SKM-1 (cell line): ENCODE measurements around the gene MT1B.
A peak's percentile ranks its signal among the peaks of the same experiment; 100 is the strongest.

Experiments
- DNase-seq: peaks from one replicate; lab custom pipeline; 2025; ENCODE audit not compliant: unreplicated experiment; lab: John Stamatoyannopoulos, UW

Gene MT1B

GRCh38 chr16:56651586-56651985 lies at the start of gene MT1B:
Gene MT1B (plus strand): TSS chr16:56651886. CDS start chr16:56651954, 68 bp downstream.
- no peak for DNase-seq

GRCh38 chr16:56603589-56603988 lies 48.1 kb upstream of the MT1B start:
- no peak for DNase-seq

GRCh38 chr16:56604966-56605365 lies 46.7 kb upstream of the MT1B start:
- no peak for DNase-seq

- DNase-seq, result no peak
Observed at GRCh38 chr16:56605475-56605874, 46.2 kb upstream of the MT1B start.

- no peak for DNase-seq
Observed at GRCh38 chr16:56606071-56606475, 45.6 kb upstream of the MT1B start.

GRCh38 chr16:56606476-56607108 lies 45.1 kb upstream of the MT1B start:
- no peak for DNase-seq

GRCh38 chr16:56607109-56607618 lies 44.5 kb upstream of the MT1B start:
- no peak for DNase-seq

- DNase-seq, result no peak
Observed at GRCh38 chr16:56607675-56608042, 44.0 kb upstream of the MT1B start.

- peak; percentile 95 for DNase-seq
Observed at GRCh38 chr16:56608043-56608875, 43.4 kb upstream of the MT1B start, which contains the start of gene MT2A. Gene MT2A (plus strand): TSS chr16:56608584. CDS start chr16:56608656, 72 bp downstream.

- no peak for DNase-seq
Observed at GRCh38 chr16:56608876-56609462, 42.7 kb upstream of the MT1B start.

GRCh38 chr16:56609463-56609921 lies 42.2 kb upstream of the MT1B start:
- DNase-seq, result peak; percentile 85

GRCh38 chr16:56610017-56610608 lies 41.6 kb upstream of the MT1B start:
- DNase-seq, result no peak

GRCh38 chr16:56610609-56611111 lies 41.0 kb upstream of the MT1B start:
- no peak for DNase-seq

GRCh38 chr16:56611281-56611833 lies 40.3 kb upstream of the MT1B start:
- DNase-seq, result no peak

GRCh38 chr16:56613706-56614105 lies 38.0 kb upstream of the MT1B start:
- no peak for DNase-seq

- no peak for DNase-seq
Observed at GRCh38 chr16:56614549-56614991, 37.1 kb upstream of the MT1B start.

- DNase-seq, result no peak
Observed at GRCh38 chr16:56615353-56615752, 36.3 kb upstream of the MT1B start.

GRCh38 chr16:56616608-56617211 lies 35.0 kb upstream of the MT1B start:
- no peak for DNase-seq

- DNase-seq, result no peak
Observed at GRCh38 chr16:56617212-56618085, 34.2 kb upstream of the MT1B start.
